Vagina (tissue), 2 donors: ENCODE results near the gene TMPRSS5. TPM values are rescaled to one million over a fixed set of nuclear protein-coding genes. Genes with fewer than 3 reads are reported as not detected.

Experiments used
- DNase-seq, 2 donors: peaks; one replicate each; pipeline ENCODE4 v3.0.0-alpha.2; 2017; ENCODE audit errors: extremely low spot score in 2 of 2
- H3K27ac ChIP-seq: fragments of 200-600 bp; sonication (generic); one replicate; pipeline ENCODE4 v1.5.1; 2019
- H3K27me3 ChIP-seq: fragments of 200-600 bp; sonication (generic); one replicate; pipeline ENCODE4 v1.5.1; 2019
- H3K36me3 ChIP-seq, 2 donors: fragments of 200-600 bp; sonication (generic); one replicate each; pipeline ENCODE4 v1.5.1; 2017 to 2019
- H3K4me1 ChIP-seq: fragments of 200-600 bp; sonication (generic); one replicate; pipeline ENCODE4 v1.5.1; 2019
- H3K4me3 ChIP-seq, 2 donors: fragments of 200-600 bp; sonication (generic); 1 replicate in 1 of 2; 2 replicates in 1 of 2; pipeline ENCODE4 v1.5.1; 2016 to 2019
- H3K9me3 ChIP-seq: fragments of 200-600 bp; sonication (generic); one replicate; pipeline ENCODE4 v1.5.1; 2019
- POLR2A ChIP-seq, 2 donors: fragments of 450-650 bp; IDR thresholded peaks; one replicate each; pipeline ENCODE4 v1.6.1; 2017; ENCODE audit warnings: antibody characterized with exemption in 2 of 2, mild to moderate bottlenecking in 2 of 2, moderate library complexity in 2 of 2
- POLR2AphosphoS5 ChIP-seq, 2 donors: sonication (generic); formaldehyde crosslinking; IDR thresholded peaks; one replicate each; pipeline ENCODE4 v1.9.0; 2017; ENCODE audit warnings: antibody characterized with exemption in 2 of 2, mild to moderate bottlenecking in 2 of 2, low read depth in 1 of 2; ENCODE audit not compliant: insufficient read depth in 1 of 2
- intact Hi-C: fragments of 100-400 bp; cut with DNase I; formaldehyde crosslinking; loops from one replicate; pipeline ENCODE4 v1.15.1; 2023
- total RNA-seq: library from RNA; depleted of rRNA; stranded (reverse); fragments of >200 nt; gene quantifications from one replicate; pipeline ENCODE4 v1.2.3, GENCODE V29; 2016
- TF ChIP-seq, protein P1 (sequence below), 3 experiments: fragments of 450-650 bp in 2 of 3; fragments of 200-600 bp in 1 of 3; sonication (generic) in 1 of 3; IDR thresholded peaks; one replicate each; pipeline ENCODE4 v1.5.1; 2017 to 2019; ENCODE audit warnings: antibody characterized with exemption in 3 of 3, mild to moderate bottlenecking in 2 of 3, moderate library complexity in 2 of 3

Gene TMPRSS5
- total RNA-seq, 1 donor from 2014 or later, result not detected

DNA sequence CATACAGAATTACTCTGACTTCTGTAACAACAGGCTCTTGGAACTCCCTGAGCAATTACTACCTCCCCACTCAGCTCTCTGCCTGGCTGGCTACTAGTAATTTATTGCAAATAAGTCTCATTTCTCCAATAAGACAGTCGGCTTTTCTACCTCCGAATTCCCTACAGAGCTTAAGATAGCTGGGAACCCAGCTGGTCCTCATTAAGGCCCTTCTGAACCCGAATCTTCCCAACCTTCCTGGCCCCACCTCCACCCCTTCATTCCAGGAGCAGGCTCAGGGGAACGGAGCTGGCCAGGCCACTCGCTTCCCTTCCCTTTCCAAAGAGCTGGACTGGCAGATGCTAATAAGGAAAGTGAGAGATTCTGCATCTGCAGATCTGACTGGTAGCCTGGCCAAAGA is 21.6 kb downstream of the TMPRSS5 start:
- H3K36me3 ChIP-seq, result no peaks in the 10 kb centered on the region
- H3K4me1 ChIP-seq, result no peaks in the 10 kb centered on the region
- TF ChIP-seq, protein P1, sequence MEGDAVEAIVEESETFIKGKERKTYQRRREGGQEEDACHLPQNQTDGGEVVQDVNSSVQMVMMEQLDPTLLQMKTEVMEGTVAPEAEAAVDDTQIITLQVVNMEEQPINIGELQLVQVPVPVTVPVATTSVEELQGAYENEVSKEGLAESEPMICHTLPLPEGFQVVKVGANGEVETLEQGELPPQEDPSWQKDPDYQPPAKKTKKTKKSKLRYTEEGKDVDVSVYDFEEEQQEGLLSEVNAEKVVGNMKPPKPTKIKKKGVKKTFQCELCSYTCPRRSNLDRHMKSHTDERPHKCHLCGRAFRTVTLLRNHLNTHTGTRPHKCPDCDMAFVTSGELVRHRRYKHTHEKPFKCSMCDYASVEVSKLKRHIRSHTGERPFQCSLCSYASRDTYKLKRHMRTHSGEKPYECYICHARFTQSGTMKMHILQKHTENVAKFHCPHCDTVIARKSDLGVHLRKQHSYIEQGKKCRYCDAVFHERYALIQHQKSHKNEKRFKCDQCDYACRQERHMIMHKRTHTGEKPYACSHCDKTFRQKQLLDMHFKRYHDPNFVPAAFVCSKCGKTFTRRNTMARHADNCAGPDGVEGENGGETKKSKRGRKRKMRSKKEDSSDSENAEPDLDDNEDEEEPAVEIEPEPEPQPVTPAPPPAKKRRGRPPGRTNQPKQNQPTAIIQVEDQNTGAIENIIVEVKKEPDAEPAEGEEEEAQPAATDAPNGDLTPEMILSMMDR (IDR thresholded peaks at IDR 0.05), result no peak
- TF ChIP-seq POLR2A (IDR thresholded peaks at IDR 0.05) (no peak), POLR2AphosphoS5 (IDR thresholded peaks at IDR 0.05; ENCODE audit: insufficient read depth in 1 of 2, low read depth in 1 of 2) (no peak)
- intact Hi-C loops, result no loop called here
- DNase-seq, result no peak
- H3K4me3 ChIP-seq, result no peak overlapping the region
- no peak overlapping the region for H3K27ac ChIP-seq
- H3K9me3 ChIP-seq, result no peaks in the 10 kb centered on the region
- no peaks in the 10 kb centered on the region for H3K27me3 ChIP-seq

DNA sequence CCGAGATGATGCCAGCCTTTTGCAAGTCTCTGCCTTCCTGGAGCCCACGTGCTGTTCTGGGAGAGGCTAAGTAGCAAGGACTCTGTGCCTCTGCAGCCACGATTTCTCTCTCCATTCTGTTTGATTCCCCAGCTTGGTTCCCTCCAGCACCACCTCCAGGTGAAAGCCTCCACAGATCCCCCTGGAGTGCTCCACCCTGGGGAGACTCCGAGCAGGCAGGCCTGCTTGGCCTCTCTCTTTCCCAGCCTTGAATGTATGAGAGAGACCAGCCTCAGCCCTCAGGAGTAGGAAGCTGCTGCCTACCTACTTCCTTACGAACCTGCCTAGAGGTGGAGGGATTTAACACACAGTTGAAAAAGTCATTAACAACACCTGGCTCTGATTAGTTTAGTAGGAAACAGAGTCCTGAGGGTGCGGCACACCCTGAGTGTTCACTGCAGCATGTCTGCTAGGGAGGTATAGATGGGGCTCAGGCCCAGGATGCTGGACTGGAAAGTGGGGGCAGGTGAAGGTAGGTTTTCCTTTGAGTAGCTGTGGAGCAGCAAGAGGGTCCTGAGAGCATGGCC is 22.5 kb downstream of the TMPRSS5 start:
- Histone ChIP-seq H3K4me1 (no peaks in the 10 kb centered on the region), H3K4me3 (no peak overlapping the region), H3K27ac (no peak overlapping the region), H3K27me3 (no peaks in the 10 kb centered on the region), H3K9me3 (no peaks in the 10 kb centered on the region), H3K36me3 (no peaks in the 10 kb centered on the region)
- no peak for TF ChIP-seq POLR2AphosphoS5 (IDR thresholded peaks at IDR 0.05; ENCODE audit: insufficient read depth in 1 of 2, low read depth in 1 of 2)
- TF ChIP-seq, protein P1 (IDR thresholded peaks at IDR 0.05), result no peak
- no peak for DNase-seq
- intact Hi-C loops, result no loop called here

DNA sequence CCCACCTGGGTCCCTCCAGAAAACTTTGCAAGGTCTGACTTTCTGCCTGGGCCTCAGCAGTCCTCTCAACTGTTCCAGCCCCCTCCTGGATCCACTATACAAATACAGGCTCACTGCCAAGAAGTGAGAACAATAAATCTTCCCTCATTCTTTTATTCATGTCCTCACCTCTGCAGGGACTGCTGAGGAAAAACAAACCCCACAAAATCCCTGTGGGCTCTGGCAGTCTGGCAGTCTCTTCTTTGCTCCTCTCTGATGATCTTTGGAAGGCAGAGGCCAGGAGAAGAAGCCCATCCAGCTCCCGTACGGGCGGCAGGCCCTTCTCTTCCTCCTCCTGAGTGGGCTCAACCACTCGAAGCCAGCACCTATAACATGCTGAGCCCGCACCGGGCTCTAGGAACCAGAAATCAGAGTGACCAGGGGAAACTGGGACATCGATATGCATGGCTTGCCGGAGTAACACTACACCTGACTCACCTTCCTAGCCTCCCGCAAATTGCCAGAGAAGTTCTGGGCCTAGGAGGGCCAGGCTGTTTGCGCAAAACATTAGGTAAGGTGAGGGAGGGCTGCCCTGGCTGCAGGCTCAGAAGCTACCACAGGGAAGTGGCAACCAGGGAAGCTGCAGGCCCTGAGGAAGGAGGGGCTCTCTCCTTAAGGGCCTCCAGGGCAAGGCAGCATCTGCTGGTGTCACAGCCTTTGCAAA is 24.2 kb downstream of the TMPRSS5 start:
- intact Hi-C loops, result no loop called here

GRCh38 chr11:113681282-113681681 is 24.8 kb downstream of the TMPRSS5 start:
- H3K9me3 ChIP-seq, result no peaks in the 10 kb centered on the region
- DNase-seq, result no peak
- no peak for TF ChIP-seq POLR2AphosphoS5 (IDR thresholded peaks at IDR 0.05; ENCODE audit: insufficient read depth in 1 of 2, low read depth in 1 of 2)
- TF ChIP-seq POLR2A (IDR thresholded peaks at IDR 0.05), result no peak
- TF ChIP-seq, protein P1 (IDR thresholded peaks at IDR 0.05), result no peak
- intact Hi-C loops, result no loop called here
- no peaks in the 10 kb centered on the region for H3K27me3 ChIP-seq
- H3K27ac ChIP-seq, result no peak overlapping the region
- no peaks in the 10 kb centered on the region for H3K36me3 ChIP-seq
- H3K4me3 ChIP-seq, result no peak overlapping the region
- no peaks in the 10 kb centered on the region for H3K4me1 ChIP-seq

More for the DNA sequence above, 24.2 kb downstream of the TMPRSS5 start:
- Histone ChIP-seq H3K27me3 (no peaks in the 10 kb centered on the region), H3K9me3 (no peaks in the 10 kb centered on the region), H3K4me3 (no peak overlapping the region), H3K27ac (no peak overlapping the region), H3K4me1 (no peaks in the 10 kb centered on the region), H3K36me3 (no peaks in the 10 kb centered on the region)
- no peak for TF ChIP-seq POLR2AphosphoS5 (IDR thresholded peaks at IDR 0.05; ENCODE audit: insufficient read depth in 1 of 2, low read depth in 1 of 2)
- TF ChIP-seq, protein P1 (IDR thresholded peaks at IDR 0.05), result no peak
- TF ChIP-seq POLR2A (IDR thresholded peaks at IDR 0.05), result no peak
- DNase-seq, result no peak

GRCh38 chr11:113677685-113678084 is 28.4 kb downstream of the TMPRSS5 start:
- H3K36me3 ChIP-seq, result no peaks in the 10 kb centered on the region
- no peak overlapping the region for H3K27ac ChIP-seq
- no peak for TF ChIP-seq POLR2A (IDR thresholded peaks at IDR 0.05)
- H3K4me3 ChIP-seq, result no peak overlapping the region
- peaks cover 4% of the 10 kb centered on the region for H3K4me1 ChIP-seq
- intact Hi-C loops, result no loop called here
- no peak for DNase-seq
- no peaks in the 10 kb centered on the region for H3K27me3 ChIP-seq
- no peaks in the 10 kb centered on the region for H3K9me3 ChIP-seq
